Activated CD8-positive, alpha-beta memory T cell treated with anti-CD3 and anti-CD28 coated beads, Interleukin-2, amount 50 U/mL, for 48 hours (primary cell): ENCODE measurements around the gene KYAT1.
"Not testable (repeated sequence)": the region's sequence is repeated elsewhere in the genome, so short reads cannot be mapped to it uniquely, and the experiment has no call there.

Experiments
- DNase-seq: peaks from one replicate; pipeline ENCODE4 v3.0.0-alpha.2; 2020

The KYAT1 gene

GRCh38 chr9:128809831-128810230 is 71.9 kb downstream of the KYAT1 start:
- no peak for DNase-seq

- no peak for DNase-seq
Observed at GRCh38 chr9:128809036-128809599, 72.6 kb downstream of the KYAT1 start.

GRCh38 chr9:128808543-128808942 is 73.2 kb downstream of the KYAT1 start:
- DNase-seq = no peak

GRCh38 chr9:128807827-128808226 is 73.9 kb downstream of the KYAT1 start:
- DNase-seq = no peak

- no peak for DNase-seq
Observed at GRCh38 chr9:128805661-128806060, 76.1 kb downstream of the KYAT1 start.

GRCh38 chr9:128802482-128802881 is 79.3 kb downstream of the KYAT1 start:
- no peak for DNase-seq

- no peak for DNase-seq
Observed at GRCh38 chr9:128800061-128800460, 81.7 kb downstream of the KYAT1 start.

- no peak for DNase-seq
Observed at GRCh38 chr9:128798896-128799295, 82.9 kb downstream of the KYAT1 start.

- not testable (repeated sequence) for DNase-seq
Observed at GRCh38 chr9:128794961-128795360, 86.8 kb downstream of the KYAT1 start.

- no peak for DNase-seq
Observed at GRCh38 chr9:128792978-128793686, 88.6 kb downstream of the KYAT1 start.

- DNase-seq = no peak
Observed at GRCh38 chr9:128792134-128792533, 89.6 kb downstream of the KYAT1 start.

GRCh38 chr9:128790536-128790935 is 91.2 kb downstream of the KYAT1 start:
- DNase-seq = no peak

- no peak for DNase-seq
Observed at GRCh38 chr9:128788445-128788844, 93.3 kb downstream of the KYAT1 start.

GRCh38 chr9:128787659-128788058 is 94.1 kb downstream of the KYAT1 start:
- DNase-seq = no peak

GRCh38 chr9:128786681-128787601 is 94.8 kb downstream of the KYAT1 start, which contains the start of gene TBC1D13:
TBC1D13 (plus strand) TSS chr9:128787253; CDS start chr9:128787354, 101 bp downstream.
- peak; percentile 95 for DNase-seq

GRCh38 chr9:128785427-128785826 is 96.3 kb downstream of the KYAT1 start:
- no peak for DNase-seq
